ENCODE data around the gene WWOX. TPM values are rescaled to one million over a fixed set of nuclear protein-coding genes. Genes with fewer than 3 reads are reported as not detected.

WWOX gene
- polyA plus RNA-seq, 3 donors, result 36.2 to 37.9 (median 36.7) TPM

GRCh38 chr16:79162977-79163376, 1063.5 kb downstream of the WWOX start:
- DNase-seq (ENCODE audit: extremely low read depth in 1 of 11, low read depth in 9 of 11, low spot score in 4 of 11), result no peak

GRCh38 chr16:79163691-79164387, 1064.4 kb downstream of the WWOX start:
- DNase-seq (ENCODE audit: extremely low read depth in 1 of 11, low read depth in 9 of 11, low spot score in 4 of 11), result no peak

GRCh38 chr16:79164388-79164995, 1065.0 kb downstream of the WWOX start:
- peak in 2 of 11 donors; percentile 34 to 36 for DNase-seq (ENCODE audit: extremely low read depth in 1 of 11, low read depth in 9 of 11, low spot score in 4 of 11)

- peak in 3 of 11 donors; percentile 28 to 52 (median 43) for DNase-seq (ENCODE audit: extremely low read depth in 1 of 11, low read depth in 9 of 11, low spot score in 4 of 11)
Measured at GRCh38 chr16:79165079-79165478, 1065.6 kb downstream of the WWOX start.

- peak in 6 of 11 donors; percentile 25 to 73 (median 50) for DNase-seq (ENCODE audit: extremely low read depth in 1 of 11, low read depth in 9 of 11, low spot score in 4 of 11)
Measured at GRCh38 chr16:79165506-79165905, 1066.1 kb downstream of the WWOX start.

GRCh38 chr16:79167893-79168292, 1068.4 kb downstream of the WWOX start:
- no peak for DNase-seq (ENCODE audit: extremely low read depth in 1 of 11, low read depth in 9 of 11, low spot score in 4 of 11)

GRCh38 chr16:79168321-79168720, 1068.9 kb downstream of the WWOX start:
- DNase-seq (ENCODE audit: extremely low read depth in 1 of 11, low read depth in 9 of 11, low spot score in 4 of 11), result no peak

GRCh38 chr16:79169239-79169638, 1069.8 kb downstream of the WWOX start:
- DNase-seq (ENCODE audit: extremely low read depth in 1 of 11, low read depth in 9 of 11, low spot score in 4 of 11), result no peak

- no peak for DNase-seq (ENCODE audit: extremely low read depth in 1 of 11, low read depth in 9 of 11, low spot score in 4 of 11)
Measured at GRCh38 chr16:79170555-79171246, 1071.2 kb downstream of the WWOX start.

- DNase-seq (ENCODE audit: extremely low read depth in 1 of 11, low read depth in 9 of 11, low spot score in 4 of 11), result no peak
Measured at GRCh38 chr16:79171504-79171903, 1072.0 kb downstream of the WWOX start.

GRCh38 chr16:79171931-79172705, 1072.7 kb downstream of the WWOX start:
- peak in 5 of 11 donors; percentile 28 to 58 (median 50) for DNase-seq (ENCODE audit: extremely low read depth in 1 of 11, low read depth in 9 of 11, low spot score in 4 of 11)

GRCh38 chr16:79172976-79173500, 1073.6 kb downstream of the WWOX start:
- DNase-seq (ENCODE audit: extremely low read depth in 1 of 11, low read depth in 9 of 11, low spot score in 4 of 11), result no peak

GRCh38 chr16:79173919-79174318, 1074.5 kb downstream of the WWOX start:
- no peak for DNase-seq (ENCODE audit: extremely low read depth in 1 of 11, low read depth in 9 of 11, low spot score in 4 of 11)

- no peak for DNase-seq (ENCODE audit: extremely low read depth in 1 of 11, low read depth in 9 of 11, low spot score in 4 of 11)
Measured at GRCh38 chr16:79175286-79176057, 1076.0 kb downstream of the WWOX start.

GRCh38 chr16:79177018-79177417, 1077.6 kb downstream of the WWOX start:
- DNase-seq (ENCODE audit: extremely low read depth in 1 of 11, low read depth in 9 of 11, low spot score in 4 of 11), result no peak

- DNase-seq (ENCODE audit: extremely low read depth in 1 of 11, low read depth in 9 of 11, low spot score in 4 of 11), result no peak
Measured at GRCh38 chr16:79181419-79181818, 1082.0 kb downstream of the WWOX start.

GRCh38 chr16:79182616-79183015, 1083.2 kb downstream of the WWOX start:
- DNase-seq (ENCODE audit: extremely low read depth in 1 of 11, low read depth in 9 of 11, low spot score in 4 of 11), result no peak

GRCh38 chr16:79183571-79183970, 1084.1 kb downstream of the WWOX start:
- DNase-seq (ENCODE audit: extremely low read depth in 1 of 11, low read depth in 9 of 11, low spot score in 4 of 11), result no peak
